Spleen (tissue), 7 donors: ENCODE measurements around the gene MRPS34.

ENCODE experiments used
- CTCF ChIP-seq, 11 experiments: fragments of 200-600 bp in 7 of 11; fragments of 450-650 bp in 4 of 11; sonication (generic) in 4 of 11; IDR thresholded peaks in 8 of 11; conservative IDR thresholded peaks in 3 of 11; 1 replicate in 7 of 11; 2 replicates in 4 of 11; pipeline versions ENCODE4 v1.4.0 to v1.8.0; 2016 to 2021; ENCODE audit warnings: antibody characterized with exemption in 11 of 11, inconsistent platforms in 4 of 11, mild to moderate bottlenecking in 1 of 11
- POLR2A ChIP-seq, 3 donors: fragments of 450-650 bp; IDR thresholded peaks; one replicate each; pipeline ENCODE4 v1.5.1; 2017; ENCODE audit warnings: antibody characterized with exemption in 3 of 3, mild to moderate bottlenecking in 1 of 3
- POLR2AphosphoS5 ChIP-seq, 3 donors: sonication (generic); formaldehyde crosslinking; IDR thresholded peaks; one replicate each; pipeline ENCODE4 v1.5.1; 2017; ENCODE audit warnings: antibody characterized with exemption in 3 of 3
- donor health status: DM: no; HTN: no; CAD: no; lungs with moderate emphysema.
- donor health status: DM: no; HTN: no; CAD: no.
- donor health status: DM: no; HTN: no; CAD: no.

GRCh38 chr16:1777375-1778199 lies 4.7 kb upstream of the MRPS34 start:
- TF ChIP-seq CTCF (IDR thresholded peaks at IDR 0.05 in 8 of 11, conservative IDR thresholded peaks at IDR 0.05 in 3 of 11) (no peak), POLR2A (IDR thresholded peaks at IDR 0.05) (no peak), POLR2AphosphoS5 (IDR thresholded peaks at IDR 0.05) (peak; percentile 5 to 64 (median 21))
